Thoracic aorta (tissue), 2 donors: ENCODE measurements around the gene PTPN14. TPM values are rescaled to one million over a fixed set of nuclear protein-coding genes. Genes with fewer than 3 reads are reported as not detected.

Source experiments
- ATAC-seq: fragments of 150-250 bp; one replicate; pipeline ENCODE4 v1.8.0; 2017; ENCODE audit warnings: low read depth; ENCODE audit not compliant: insufficient number of reproducible peaks, low FRiP score
- DNase-seq: peaks from one replicate; pipeline ENCODE4 v3.0.0-alpha.2; 2020; ENCODE audit warnings: low spot score
- H3K27ac ChIP-seq, 2 donors: fragments of 200-600 bp; sonication (generic); 1 replicate in 1 of 2; 2 replicates in 1 of 2; pipeline ENCODE4 v1.5.1; 2016; ENCODE audit warnings: mild to moderate bottlenecking in 2 of 2, moderate library complexity in 2 of 2
- H3K27me3 ChIP-seq: fragments of 200-600 bp; sonication (generic); replicated peaks from 2 replicates; pipeline ENCODE4 v1.6.0; 2016; ENCODE audit warnings: mild to moderate bottlenecking; ENCODE audit not compliant: insufficient read depth
- H3K36me3 ChIP-seq: fragments of 200-600 bp; sonication (generic); one replicate; pipeline ENCODE4 v1.5.1; 2016
- H3K4me1 ChIP-seq, 2 donors: fragments of 200-600 bp; sonication (generic); 1 replicate in 1 of 2; 2 replicates in 1 of 2; pipeline versions ENCODE4 v1.5.1 to v1.6.0; 2016; ENCODE audit warnings: low read depth in 2 of 2, mild to moderate bottlenecking in 1 of 2; ENCODE audit not compliant: control insufficient read depth in 1 of 2
- H3K4me3 ChIP-seq: fragments of 200-600 bp; sonication (generic); 2 replicates; pipeline ENCODE4 v1.5.1; 2016; ENCODE audit warnings: mild to moderate bottlenecking
- H3K9me3 ChIP-seq: fragments of 200-600 bp; sonication (generic); 2 replicates; pipeline ENCODE4 v1.5.1; 2016
- CTCF ChIP-seq: fragments of 200-600 bp; sonication (generic); IDR thresholded peaks from one replicate; pipeline ENCODE4 v1.5.1; 2019; ENCODE audit warnings: antibody characterized with exemption
- total RNA-seq, 2 donors: library from RNA; depleted of rRNA; stranded (reverse); fragments of >200 nt; gene quantifications; one replicate each; pipeline versions ENCODE4 v1.1.0 to v1.2.3, GENCODE V29; 2016

The PTPN14 gene
- total RNA-seq, 2 donors from 2014 or later: 33.3 to 63.8 TPM

GRCh38 chr1:214462882-214463281 lies 88.5 kb downstream of the PTPN14 start:
- DNase-seq (no peak), ATAC-seq (no peak)
- Histone ChIP-seq H3K27ac (no peak overlapping the region), H3K9me3 (no peaks in the 10 kb centered on the region), H3K27me3 (no peaks in the 10 kb centered on the region), H3K36me3 (no peaks in the 10 kb centered on the region), H3K4me1 (no peaks in the 10 kb centered on the region), H3K4me3 (no peak overlapping the region)
- TF ChIP-seq CTCF: no peak

GRCh38 chr1:214461305-214461704 lies 90.1 kb downstream of the PTPN14 start:
- Histone ChIP-seq H3K36me3 (no peaks in the 10 kb centered on the region), H3K4me1 (no peaks in the 10 kb centered on the region), H3K27ac (no peak overlapping the region), H3K27me3 (no peaks in the 10 kb centered on the region), H3K9me3 (no peaks in the 10 kb centered on the region), H3K4me3 (no peak overlapping the region)
- ATAC-seq: no peak
- DNase-seq: no peak
- TF ChIP-seq CTCF: no peak

GRCh38 chr1:214460304-214460916 lies 91.0 kb downstream of the PTPN14 start:
- TF ChIP-seq CTCF: no peak
- no peak for ATAC-seq
- DNase-seq: no peak
- Histone ChIP-seq H3K4me3 (no peak overlapping the region), H3K36me3 (no peaks in the 10 kb centered on the region), H3K27me3 (no peaks in the 10 kb centered on the region), H3K9me3 (no peaks in the 10 kb centered on the region), H3K4me1 (peaks cover 0 to 4% of the 10 kb centered on the region in 2 donors), H3K27ac (no peak overlapping the region)

- Histone ChIP-seq H3K9me3 (no peaks in the 10 kb centered on the region), H3K4me3 (no peak overlapping the region), H3K36me3 (no peaks in the 10 kb centered on the region), H3K27ac (no peak overlapping the region), H3K4me1 (peaks cover 2 to 9% of the 10 kb centered on the region in 2 donors), H3K27me3 (no peaks in the 10 kb centered on the region)
- TF ChIP-seq CTCF: no peak
- DNase-seq: no peak
- no peak for ATAC-seq
Measured at GRCh38 chr1:214459895-214460294, 91.5 kb downstream of the PTPN14 start.

GRCh38 chr1:214458541-214458940 lies 92.9 kb downstream of the PTPN14 start:
- DNase-seq (no peak), ATAC-seq (no peak)
- Histone ChIP-seq H3K4me1 (peaks cover 9 to 19% of the 10 kb centered on the region in 2 donors), H3K27me3 (no peaks in the 10 kb centered on the region), H3K4me3 (no peak overlapping the region), H3K36me3 (no peaks in the 10 kb centered on the region), H3K9me3 (no peaks in the 10 kb centered on the region), H3K27ac (no peak overlapping the region)
- no peak for TF ChIP-seq CTCF
